Keratinocyte (primary cell): ENCODE results near the gene STOM.

Source experiments
- CTCF ChIP-seq, 3 experiments: IDR thresholded peaks in 1 of 3; conservative IDR thresholded peaks in 1 of 3; optimal IDR thresholded peaks in 1 of 3; 2 replicates in 2 of 3; 3 replicates in 1 of 3; pipeline versions ENCODE3 to v1.5.1; 2011; ENCODE audit warnings: low read length in 3 of 3, mild to moderate bottlenecking in 3 of 3, moderate library complexity in 2 of 3, control low read depth in 1 of 3, inconsistent platforms in 1 of 3; ENCODE audit not compliant: insufficient read depth in 2 of 3; ENCODE audit errors: extremely low read depth in 1 of 3
- EZH2 ChIP-seq: IDR thresholded peaks from one replicate; pipeline ENCODE4 v1.6.1; 2012; ENCODE audit warnings: inconsistent platforms, mild to moderate bottlenecking, low read length, moderate library complexity

DNA sequence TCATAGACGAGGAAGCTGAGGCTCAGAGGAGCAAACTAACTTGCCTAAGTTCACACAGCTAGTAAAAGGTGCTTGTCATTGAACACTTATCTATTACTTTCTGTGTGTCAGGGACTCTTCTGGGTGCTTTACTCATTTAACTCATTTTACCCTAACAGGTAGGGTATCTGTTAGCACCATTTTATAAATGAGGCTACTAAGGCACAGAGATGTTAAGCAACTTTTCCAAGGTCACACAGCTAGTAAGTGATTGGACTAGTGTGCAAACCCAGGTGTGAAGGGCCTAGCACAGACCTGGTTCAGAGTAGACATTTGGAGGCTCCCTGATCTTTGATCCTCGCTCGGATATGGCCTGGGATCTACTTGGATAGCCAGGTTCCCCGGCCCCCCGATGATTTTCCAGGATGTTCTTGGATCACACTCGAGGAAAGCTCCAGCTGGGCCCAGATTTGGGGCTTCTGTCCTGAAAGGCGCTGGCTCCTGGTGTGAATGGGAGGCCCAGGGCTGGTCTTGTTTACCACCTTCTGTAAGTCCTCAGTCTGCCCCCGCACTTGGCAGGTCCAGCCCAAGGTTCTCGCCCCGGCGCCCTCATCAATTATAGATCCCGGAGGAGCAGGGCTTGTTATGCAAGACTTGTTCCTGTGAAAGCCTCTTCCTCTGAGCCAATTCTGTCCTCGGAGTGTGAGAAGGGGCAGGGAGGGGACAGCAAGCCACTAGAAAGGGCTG, 64.6 kb downstream of the STOM start:
- TF ChIP-seq CTCF (optimal IDR thresholded peaks at IDR 0.05 in 1 of 3, IDR thresholded peaks at IDR 0.05 in 1 of 3, conservative IDR thresholded peaks at IDR 0.05 in 1 of 3; ENCODE audit: extremely low read depth in 1 of 3, insufficient read depth in 2 of 3, low read length in 3 of 3) (no peak), EZH2 (no peak)
